ACHN (cell line): ENCODE data around the gene CACHD1.
A peak's percentile ranks its signal among the peaks of the same experiment; 100 is the strongest.

Experiments used
- DNase-seq: peaks from one replicate; pipeline ENCODE4 v3.0.0-alpha.2; 2015
- in situ Hi-C: cut with HindIII; loops from 2 replicates; pipeline ENCODE4 v1.10.0; 2017; ENCODE audit warnings: low sequenced_read_pairs, low pct_ligation_motif_present, low pct_unique_long_range_greater_than_20kb

CACHD1 gene

DNA sequence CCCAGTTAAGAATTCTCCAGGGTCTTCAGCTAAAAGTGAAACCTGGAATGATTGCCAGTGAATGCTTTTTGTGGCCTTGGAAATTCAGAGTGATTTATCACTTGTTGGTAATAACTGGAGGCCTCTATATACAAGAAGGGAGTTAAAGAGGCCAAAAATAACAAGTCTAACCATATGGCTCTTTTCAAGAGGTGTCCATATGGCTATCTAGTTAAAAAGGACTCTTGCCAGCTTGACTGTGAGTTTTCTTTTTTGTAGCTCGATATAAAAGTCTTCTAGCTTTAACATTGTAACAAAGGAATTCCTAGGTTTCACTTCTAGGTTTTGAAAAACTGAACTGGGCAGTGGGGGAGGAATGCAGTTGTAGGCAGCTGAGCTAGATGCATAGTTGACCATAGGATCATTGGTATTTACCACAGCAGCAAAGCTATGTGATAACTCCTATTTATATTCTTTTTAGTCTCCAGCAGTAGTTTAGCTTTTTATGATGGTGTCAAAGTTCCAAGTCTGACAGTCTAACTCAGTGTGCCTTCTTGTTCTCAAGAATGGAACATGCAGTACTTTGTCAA is 44.4 kb downstream of the CACHD1 start:
- in situ Hi-C loops = no loop called here
- DNase-seq = no peak

DNA sequence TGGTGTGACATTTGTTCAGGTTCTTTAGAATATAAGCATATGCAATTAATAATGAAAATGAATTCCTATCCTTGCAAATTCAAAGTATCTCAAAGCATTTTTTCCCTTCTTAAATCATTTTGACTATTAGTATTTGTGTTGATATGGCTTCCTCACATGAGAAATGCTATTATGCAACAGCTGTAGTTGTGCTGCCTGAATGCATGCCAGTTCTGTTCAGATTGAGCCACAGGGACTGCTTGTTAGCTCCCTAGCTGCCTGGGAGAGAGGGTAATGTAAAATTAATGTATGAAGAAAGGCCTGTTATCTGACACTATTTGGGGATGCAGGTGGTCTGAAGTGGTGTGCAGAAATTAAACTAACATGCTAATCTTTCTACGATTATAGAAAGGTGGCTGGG is 45.5 kb downstream of the CACHD1 start:
- DNase-seq = no peak

DNA sequence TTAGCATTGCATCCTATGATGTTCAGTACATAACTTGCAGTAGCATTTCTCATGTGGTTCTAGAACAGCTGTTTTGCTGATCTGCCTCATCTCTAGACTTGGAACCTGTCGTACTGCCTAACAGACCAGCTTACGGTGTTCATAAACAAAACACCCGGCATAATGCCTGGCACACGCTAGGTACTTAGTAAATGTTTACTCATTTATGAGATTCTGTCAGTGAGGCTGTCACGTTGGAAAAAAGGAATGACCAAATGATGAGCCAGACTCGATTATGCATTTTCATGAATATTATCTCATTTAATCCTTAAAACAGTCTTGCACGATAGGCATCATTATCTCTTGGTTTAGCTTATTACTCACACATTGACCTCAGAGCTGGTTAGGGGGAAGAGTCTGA is 46.4 kb downstream of the CACHD1 start:
- DNase-seq = no peak
- in situ Hi-C loops = no loop called here

More for the DNA sequence above, 45.5 kb downstream of the CACHD1 start:
- in situ Hi-C loops = no loop called here

DNA sequence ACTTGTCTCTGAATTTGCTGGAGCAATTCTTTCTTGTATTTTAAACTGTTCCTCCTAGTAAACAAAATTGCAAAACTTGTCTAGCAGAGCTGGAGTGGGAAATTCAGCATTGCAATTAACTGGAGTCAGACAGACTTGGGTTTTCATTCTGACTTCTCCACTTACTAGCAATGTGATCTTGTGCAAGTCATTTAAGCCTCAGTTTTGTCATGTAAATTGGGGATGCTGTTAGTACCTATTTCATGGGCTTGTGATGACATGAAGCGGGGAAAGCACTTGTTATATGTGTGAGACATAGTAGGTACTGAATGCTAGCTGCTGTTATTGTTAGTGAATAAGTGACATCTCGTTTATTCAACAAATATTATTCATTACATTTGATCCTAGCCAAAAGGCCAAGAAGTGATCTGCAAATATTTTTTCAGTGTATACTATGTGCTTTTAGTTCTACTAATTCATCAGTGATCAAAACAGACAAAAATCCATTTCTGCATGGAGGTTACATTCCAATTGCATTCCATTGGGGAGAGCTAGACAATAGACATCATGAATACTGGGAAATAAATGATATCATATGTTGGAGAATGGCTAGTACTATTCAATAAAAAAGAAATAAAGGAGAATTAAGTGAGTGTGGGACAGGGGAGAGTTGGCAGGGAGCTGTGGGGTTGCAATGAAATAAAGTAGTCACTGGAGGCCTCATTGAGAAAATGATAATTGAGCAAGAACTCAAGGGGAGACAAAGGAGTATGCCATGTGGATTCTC is 47.1 kb downstream of the CACHD1 start:
- in situ Hi-C loops = no loop called here
- peak; percentile 38 for DNase-seq

DNA sequence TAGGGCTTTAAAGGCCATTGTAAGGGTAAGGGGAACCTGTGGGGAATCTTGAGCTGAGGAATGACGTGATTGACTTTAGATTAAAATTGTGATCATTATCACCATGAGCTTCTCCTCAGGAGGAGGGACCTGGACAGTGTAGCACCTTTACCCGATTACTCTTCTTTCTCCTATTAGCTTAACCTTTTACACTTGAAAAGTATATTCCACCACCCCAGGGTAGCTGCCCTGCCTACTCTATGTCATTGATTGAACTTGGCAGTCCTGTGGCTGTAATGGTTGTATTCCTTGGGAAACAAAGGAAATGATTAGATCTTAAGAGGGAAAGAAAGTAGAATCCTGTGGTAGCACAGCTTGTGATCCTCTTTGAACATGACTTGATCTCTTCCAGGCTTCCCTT is 47.7 kb downstream of the CACHD1 start:
- DNase-seq = no peak
- in situ Hi-C loops = no loop called here

DNA sequence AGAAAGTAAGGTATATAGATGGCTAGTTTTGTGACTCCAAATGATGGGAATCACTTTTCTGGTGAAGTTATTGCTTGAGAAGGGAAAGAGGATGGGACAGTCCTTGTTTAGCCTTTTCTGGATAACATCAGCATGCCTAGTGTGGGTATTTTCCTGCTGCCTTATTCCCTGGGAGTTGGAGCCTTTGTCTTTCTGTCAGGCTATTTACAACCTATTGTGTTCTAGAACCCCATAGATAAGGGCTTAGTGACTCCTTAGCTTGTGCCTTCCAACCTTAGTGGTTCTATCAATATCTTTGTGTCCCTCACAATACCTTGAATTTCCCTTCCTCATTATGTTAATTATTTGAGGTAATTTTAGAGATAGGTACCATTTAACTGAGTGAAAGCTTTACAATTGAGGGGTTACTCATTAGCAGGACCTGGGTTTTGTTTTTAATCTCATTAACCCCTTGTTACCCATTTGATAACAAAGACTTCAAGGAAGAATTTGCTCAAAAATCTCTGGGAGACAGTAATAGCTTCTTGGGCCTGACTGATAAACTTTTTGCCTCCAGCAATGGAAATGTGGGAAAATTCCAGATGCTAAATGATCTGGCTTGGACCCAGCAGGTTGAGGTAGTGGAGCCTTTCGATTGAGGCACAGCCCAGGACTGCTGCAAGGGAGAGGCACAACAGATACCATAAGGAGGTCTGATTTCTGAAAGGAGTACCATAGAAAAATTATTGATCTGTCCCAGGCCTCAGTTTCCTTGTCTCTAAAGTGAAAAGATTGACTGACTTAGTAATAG is 49.0 kb downstream of the CACHD1 start:
- in situ Hi-C loops = no loop called here
- no peak for DNase-seq

DNA sequence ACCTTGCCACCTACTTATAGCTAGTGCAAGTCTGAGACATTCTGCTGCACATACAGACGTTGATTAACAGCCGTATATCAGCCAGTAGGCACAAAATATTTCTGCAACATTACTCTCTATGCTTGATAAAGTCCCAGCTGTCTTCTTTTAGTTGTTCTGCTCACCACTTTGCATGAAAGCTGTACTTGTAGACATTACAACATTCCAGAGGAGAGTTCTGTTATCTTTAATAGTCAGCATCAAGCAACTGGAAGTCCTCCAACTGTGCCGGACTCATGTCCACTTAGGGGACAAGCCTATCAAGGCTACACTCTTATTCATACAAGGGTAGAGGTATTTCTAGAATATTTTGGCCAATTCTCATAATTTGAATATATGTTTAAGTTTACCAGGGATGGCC is 50.0 kb downstream of the CACHD1 start:
- in situ Hi-C loops = no loop called here
- DNase-seq = no peak

DNA sequence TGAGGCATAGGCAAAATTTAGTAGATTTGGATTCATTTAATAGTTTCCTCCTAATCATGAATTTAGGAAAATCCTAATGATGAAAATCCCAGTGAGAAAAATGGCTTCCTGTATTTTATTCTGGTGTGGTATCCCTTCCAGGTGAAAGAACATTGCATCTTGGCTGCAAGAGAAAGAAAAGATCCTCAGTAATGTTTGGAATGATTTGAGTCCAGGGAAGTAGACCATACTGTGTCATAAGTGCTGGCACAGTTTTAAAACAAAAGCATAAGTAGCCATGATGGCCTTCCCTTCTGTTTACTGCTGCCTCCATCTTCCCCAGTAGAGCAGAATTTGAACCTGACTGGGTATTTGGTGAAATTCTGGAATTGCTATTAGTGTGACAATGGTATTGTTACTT is 52.8 kb downstream of the CACHD1 start:
- DNase-seq = no peak
- in situ Hi-C loops = no loop called here

DNA sequence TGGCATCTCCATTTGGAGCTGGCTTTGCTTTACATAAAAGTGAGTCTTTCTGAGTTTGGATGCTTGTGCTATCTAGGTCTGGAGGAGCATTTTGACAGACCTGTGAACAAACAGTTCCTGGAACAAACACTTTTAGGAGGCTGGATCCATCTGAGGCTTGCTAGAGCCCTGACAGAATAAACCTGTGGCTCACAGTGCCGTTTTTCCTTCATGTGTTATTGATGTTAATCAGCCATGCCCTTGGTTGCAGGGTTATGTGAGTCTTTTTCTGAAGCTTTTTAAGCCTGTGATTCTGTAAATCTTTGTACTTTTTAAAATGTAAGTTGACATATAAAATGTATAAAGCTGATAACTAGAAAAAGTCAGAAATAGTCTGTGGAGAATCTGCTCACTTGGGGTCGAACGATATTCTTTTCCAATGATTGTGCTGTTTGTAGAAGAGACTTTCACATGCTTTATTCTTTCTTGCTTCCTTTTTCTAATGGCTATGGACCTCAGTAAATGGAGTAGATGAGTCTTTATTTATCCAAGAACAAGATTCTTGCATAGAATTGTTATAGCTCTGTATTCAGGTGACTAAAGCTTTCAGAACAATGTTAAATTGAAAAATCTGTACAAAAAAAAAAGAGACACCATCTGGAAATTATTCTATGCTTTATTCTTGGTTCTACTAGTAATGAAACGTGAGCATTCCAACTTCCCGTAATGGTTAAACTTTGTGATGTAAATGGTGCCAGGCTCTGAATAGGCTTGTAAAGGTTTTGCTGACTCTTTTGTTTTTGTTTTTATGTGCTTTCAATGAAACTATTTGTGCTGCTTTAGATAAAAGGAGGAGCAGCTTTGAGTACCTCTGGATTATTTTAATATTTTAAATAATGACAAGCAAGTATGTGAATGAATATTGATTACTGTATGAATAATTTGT is 53.7 kb downstream of the CACHD1 start:
- in situ Hi-C loops = no loop called here
- no peak for DNase-seq

DNA sequence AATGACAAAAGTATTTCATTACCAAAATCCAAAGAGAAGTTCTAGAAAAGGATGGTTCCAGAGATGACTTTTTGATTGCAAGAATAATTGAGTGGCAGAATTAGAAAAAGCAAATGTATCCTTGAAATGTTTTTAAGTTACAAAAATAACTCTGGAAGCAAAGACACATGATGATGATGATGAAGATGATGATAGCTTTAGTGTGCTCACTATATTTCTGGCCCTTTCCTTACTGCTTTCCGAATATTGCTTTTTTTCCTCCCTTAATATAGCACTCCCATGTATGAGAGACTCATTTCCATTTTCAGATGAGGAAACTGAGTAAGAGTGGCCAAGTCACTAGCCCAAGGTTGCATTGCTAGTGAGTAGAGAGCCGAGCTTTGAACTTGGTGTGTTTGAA is 54.7 kb downstream of the CACHD1 start:
- no peak for DNase-seq
- in situ Hi-C loops = no loop called here

DNA sequence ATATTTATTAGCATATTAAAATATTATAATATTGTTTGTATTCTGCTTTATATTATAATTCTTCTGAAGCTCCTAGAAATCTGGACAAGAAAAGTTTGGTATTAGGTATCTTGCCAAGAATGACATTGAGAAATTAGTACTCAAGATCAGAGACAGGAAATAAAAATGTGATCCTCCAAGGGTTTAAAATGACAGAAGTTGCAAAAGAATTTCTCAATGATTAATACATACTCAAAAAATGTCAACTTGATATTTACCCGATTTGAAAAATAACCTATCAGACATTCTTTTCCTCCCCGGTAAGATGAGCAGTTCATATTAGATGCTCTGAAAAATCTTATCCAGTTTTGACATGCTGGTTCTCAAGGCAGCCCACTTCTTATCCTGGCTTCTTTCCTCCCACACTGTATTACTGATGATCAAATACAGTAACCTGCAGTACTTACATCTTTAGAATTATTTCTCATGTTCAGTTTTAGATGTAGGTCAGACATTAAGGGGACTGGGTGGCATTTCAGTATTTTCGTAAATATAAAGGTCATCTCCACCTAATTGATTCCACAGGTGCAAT is 55.3 kb downstream of the CACHD1 start:
- in situ Hi-C loops = no loop called here
- no peak for DNase-seq

DNA sequence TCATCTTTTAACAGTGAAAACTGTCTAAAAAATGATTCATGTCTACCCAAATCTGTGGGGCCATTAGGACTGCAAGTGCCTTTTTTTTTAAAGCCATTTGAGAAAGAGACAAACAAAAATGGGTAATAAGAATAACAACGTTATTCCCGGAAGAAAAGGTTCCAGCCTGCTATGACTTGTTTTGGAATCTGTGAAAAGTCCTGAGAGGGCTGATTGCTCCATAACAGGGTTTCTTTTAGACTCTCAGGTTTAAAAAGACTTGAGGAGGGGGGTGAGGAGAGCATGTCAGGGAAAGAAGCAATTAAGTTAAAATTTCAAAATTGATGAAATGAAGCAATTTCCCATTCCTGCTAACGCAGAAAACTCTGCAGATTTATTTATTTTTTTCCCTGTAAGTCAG is 56.4 kb downstream of the CACHD1 start:
- no peak for DNase-seq
- in situ Hi-C loops = no loop called here

DNA sequence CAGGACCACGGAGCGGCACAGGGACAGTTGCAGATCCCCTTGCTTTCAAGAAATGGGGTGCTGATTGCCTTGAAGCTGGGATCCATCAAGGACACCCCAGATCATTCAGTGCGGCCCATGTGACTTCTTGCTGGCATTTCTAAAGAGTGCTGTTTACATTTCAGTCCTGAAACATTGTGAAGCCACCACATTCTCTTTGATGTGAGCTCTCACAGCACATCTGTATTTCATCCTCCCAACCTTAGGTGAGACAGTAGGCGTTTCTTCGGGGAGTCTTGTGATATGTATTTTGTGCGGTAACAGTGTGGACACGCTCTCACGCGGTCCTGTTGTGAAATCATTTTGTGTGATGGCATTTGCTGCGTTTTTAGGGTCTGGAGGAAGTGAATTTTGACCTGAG is 57.2 kb downstream of the CACHD1 start:
- no peak for DNase-seq
- in situ Hi-C loops = no loop called here

DNA sequence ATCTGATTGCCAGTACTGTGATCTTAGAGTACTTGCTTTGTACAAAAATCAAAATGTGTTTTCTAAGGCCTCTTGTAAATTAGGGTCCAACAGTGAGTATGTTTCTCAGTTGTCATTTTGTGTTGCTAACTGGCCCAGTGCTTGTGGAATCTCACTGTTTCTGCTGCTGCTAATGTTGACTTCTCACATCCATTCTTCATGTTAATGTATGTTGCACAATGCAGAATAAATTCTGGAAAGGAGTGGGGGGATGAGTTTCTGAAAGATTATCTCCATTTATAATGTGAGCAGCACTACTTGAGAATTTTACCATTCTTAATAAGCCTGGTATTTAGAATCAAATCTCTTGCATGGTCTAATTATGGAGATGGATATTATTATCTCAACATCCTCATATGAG is 57.9 kb downstream of the CACHD1 start:
- in situ Hi-C loops = no loop called here
- DNase-seq = no peak

DNA sequence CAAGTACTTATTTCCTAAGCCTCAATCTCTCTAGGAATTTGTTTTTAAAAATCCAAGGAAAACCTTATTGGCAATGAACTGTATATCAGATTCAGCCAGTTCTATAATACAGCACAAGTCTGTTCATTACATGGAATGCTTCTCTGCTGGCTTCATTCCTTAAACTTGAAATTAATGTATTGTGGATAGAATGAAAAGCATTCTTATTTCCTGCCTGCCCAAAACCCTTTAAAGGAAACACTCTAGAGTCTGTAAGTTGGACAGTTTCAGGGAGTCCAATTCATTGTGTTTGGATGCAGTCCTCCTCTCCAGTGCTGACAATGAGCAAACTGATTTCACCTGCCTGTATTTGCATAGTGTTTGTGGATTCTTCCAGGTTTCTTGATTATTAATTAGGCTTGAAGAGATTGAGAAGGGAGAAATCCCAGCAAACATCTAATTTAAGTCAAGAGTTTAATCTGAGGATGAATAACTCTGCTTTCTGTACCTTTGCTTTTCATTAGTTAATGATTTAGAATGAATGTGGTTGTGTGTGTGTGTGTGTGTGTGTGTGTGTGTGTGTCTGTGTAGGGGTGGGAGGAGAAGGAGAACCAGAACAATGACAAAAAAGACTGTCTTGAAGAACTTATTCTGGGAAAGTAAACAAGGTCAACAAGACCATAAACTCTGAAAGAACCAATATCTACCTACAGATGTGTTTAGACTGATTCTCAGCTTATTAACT is 61.2 kb downstream of the CACHD1 start:
- in situ Hi-C loops = no loop called here

DNA sequence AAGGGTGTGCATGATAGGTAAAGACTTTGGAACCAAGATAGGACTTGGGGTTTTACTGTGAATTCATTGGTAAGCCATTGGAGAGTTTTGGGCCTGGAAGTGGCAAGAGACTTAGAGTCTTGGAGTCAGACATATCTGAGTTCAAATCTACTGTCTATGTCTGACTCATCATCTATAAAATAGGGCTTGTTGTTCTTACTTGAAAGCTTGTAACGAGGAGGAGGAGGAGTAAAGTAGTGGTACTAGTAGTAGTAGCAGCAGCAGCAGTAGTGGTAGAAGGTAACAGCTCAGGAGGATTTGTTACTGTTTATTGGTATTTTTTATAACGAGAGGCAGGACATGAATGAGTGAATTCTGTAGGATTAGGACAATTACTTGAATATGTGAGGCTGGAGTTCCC is 62.7 kb downstream of the CACHD1 start:
- in situ Hi-C loops = no loop called here
- no peak for DNase-seq

More for the DNA sequence above, 61.2 kb downstream of the CACHD1 start:
- DNase-seq = no peak

DNA sequence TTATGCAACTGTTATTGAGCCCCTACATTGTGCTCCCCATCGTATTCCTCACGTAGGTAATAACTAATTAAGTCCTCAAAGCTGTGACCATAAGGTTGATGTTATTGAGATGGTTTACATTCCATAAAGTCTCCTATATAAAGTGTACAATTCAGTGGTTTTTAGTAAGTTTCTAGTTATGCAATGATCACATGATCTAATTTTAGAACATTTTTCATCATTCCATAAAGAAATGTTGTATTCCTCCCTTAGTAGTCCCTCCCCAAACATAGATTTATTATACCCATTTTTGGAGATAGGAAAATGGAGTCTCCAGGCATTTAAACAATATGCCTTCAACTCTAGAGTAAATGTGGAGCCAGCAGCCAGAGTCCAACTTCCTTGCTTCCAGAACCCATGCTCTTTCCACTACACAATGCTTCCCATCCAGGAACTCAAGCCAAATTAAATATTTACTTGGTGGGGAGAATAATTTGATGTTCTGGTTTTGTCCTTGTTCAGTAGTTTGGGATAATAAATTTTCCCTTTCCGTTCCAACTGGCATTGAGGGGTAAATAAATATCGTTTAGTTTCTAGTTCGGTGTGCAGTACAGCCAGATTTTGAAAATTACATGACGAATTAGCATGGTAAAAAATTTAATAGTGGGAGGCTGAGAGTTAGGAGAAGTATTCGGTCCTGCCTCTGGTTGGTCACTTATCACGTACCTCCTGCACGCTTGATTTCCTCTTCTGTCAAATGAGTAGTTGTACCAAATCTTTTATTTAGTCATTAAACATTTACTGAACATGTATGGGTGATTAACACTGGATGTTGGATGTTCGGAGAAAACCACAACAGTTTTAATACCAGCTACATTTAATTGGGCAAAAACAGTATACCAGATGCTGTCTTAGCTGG is 66.3 kb downstream of the CACHD1 start:
- peak; percentile 5 for DNase-seq
- in situ Hi-C loops = no loop called here
